ENCODE measurements around the gene NAV3. TPM values are rescaled to one million over a fixed set of nuclear protein-coding genes. Genes with fewer than 3 reads are reported as not detected.

The NAV3 gene
- polyA plus RNA-seq, 3 donors: 0.11 TPM; not detected in 2

- Histone ChIP-seq H3K9me3 (replicated peaks in 1 of 2; ENCODE audit: control insufficient read depth in 1 of 2, insufficient read depth in 1 of 2, low read length in 2 of 2) (no peaks in the 10 kb centered on the region), H3K4me3 (replicated peaks in 1 of 3; ENCODE audit: low read depth in 2 of 3, low read length in 3 of 3) (no peak overlapping the region), H3K79me2 (ENCODE audit: insufficient read depth, low read length) (no peaks in the 10 kb centered on the region), H3K36me3 (replicated peaks in 1 of 2; ENCODE audit: control insufficient read depth in 1 of 2, insufficient read depth in 2 of 2, low read length in 2 of 2) (no peaks in the 10 kb centered on the region), H3K27me3 (ENCODE audit: control insufficient read depth in 2 of 2, insufficient read depth in 2 of 2, low read length in 2 of 2) (no peaks in the 10 kb centered on the region), H3K4me1 (ENCODE audit: control insufficient read depth in 1 of 2, insufficient read depth in 2 of 2, low read length in 2 of 2) (no peaks in the 10 kb centered on the region), H3K4me2 (replicated peaks; ENCODE audit: extremely low read depth, low read length, poor library complexity, severe bottlenecking) (no peak overlapping the region), H2AFZ (ENCODE audit: insufficient read depth, low read depth, low read length, poor library complexity, severe bottlenecking) (no peak overlapping the region), H4K20me1 (ENCODE audit: insufficient read depth, low read length) (no peaks in the 10 kb centered on the region), H3K27ac (ENCODE audit: low read depth in 1 of 2, low read length in 2 of 2) (no peak overlapping the region), H3K9ac (ENCODE audit: insufficient read depth, low read length, poor library complexity, severe bottlenecking) (no peak overlapping the region)
- no peaks in the 10 kb centered on the region for H3K36me3 Mint-ChIP-seq
- H3K27ac Mint-ChIP-seq: no peak overlapping the region
- no peaks in the 10 kb centered on the region for H3K27me3 Mint-ChIP-seq (ENCODE audit: low read depth in 3 of 3)
- H3K4me1 Mint-ChIP-seq: no peaks in the 10 kb centered on the region
- no peak for TF ChIP-seq CTCF (IDR thresholded peaks at IDR 0.05)
- H3K4me3 Mint-ChIP-seq: no peak overlapping the region
- H3K9me3 Mint-ChIP-seq: peaks cover 0 to 4% (median 0%) of the 10 kb centered on the region in 7 donors
- intact Hi-C loops (cut with micrococcal nuclease): no loop called here
- DNase-seq: no peak
Observed at GRCh38 chr12:77938301-77938700, 107.6 kb downstream of the NAV3 start.

DNA sequence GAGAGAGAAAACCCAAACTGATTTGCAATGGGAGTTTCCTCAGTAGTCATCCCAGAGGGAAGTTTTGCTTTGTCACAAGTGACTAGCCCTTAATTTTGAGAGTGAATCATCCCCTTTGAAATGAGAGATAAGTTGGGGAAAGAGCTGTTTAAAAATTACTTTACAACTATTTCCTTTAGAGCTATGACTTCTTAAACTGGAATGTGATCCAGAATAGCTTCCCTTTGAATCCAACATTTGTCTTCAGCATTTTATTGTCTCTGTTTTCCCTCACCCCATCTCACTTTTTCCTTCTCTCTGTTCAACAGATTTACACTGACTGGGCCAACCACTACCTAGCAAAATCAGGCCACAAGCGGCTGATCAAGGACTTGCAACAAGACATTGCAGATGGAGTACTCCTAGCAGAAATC, 109.3 kb downstream of the NAV3 start:
- no peak overlapping the region for H3K4me3 ChIP-seq (replicated peaks in 1 of 3; ENCODE audit: low read depth in 2 of 3, low read length in 3 of 3)
- H4K20me1 ChIP-seq (ENCODE audit: insufficient read depth, low read length): no peaks in the 10 kb centered on the region
- Mint-ChIP-seq H3K9me3 (peaks cover 0 to 4% (median 0%) of the 10 kb centered on the region in 7 donors), H3K4me3 (no peak overlapping the region), H3K4me1 (no peaks in the 10 kb centered on the region), H3K27ac (no peak overlapping the region), H3K27me3 (ENCODE audit: low read depth in 3 of 3) (no peaks in the 10 kb centered on the region), H3K36me3 (no peaks in the 10 kb centered on the region)
- H3K27me3 ChIP-seq (ENCODE audit: control insufficient read depth in 2 of 2, insufficient read depth in 2 of 2, low read length in 2 of 2): no peaks in the 10 kb centered on the region
- no peak overlapping the region for H2AFZ ChIP-seq (ENCODE audit: insufficient read depth, low read depth, low read length, poor library complexity, severe bottlenecking)
- H3K79me2 ChIP-seq (ENCODE audit: insufficient read depth, low read length): no peaks in the 10 kb centered on the region
- H3K36me3 ChIP-seq (replicated peaks in 1 of 2; ENCODE audit: control insufficient read depth in 1 of 2, insufficient read depth in 2 of 2, low read length in 2 of 2): no peaks in the 10 kb centered on the region
- TF ChIP-seq CTCF (IDR thresholded peaks at IDR 0.05): no peak
- H3K4me1 ChIP-seq (ENCODE audit: control insufficient read depth in 1 of 2, insufficient read depth in 2 of 2, low read length in 2 of 2): no peaks in the 10 kb centered on the region
- no peaks in the 10 kb centered on the region for H3K9me3 ChIP-seq (replicated peaks in 1 of 2; ENCODE audit: control insufficient read depth in 1 of 2, insufficient read depth in 1 of 2, low read length in 2 of 2)
- H3K4me2 ChIP-seq (replicated peaks; ENCODE audit: extremely low read depth, low read length, poor library complexity, severe bottlenecking): no peak overlapping the region
- intact Hi-C loops (cut with micrococcal nuclease): no loop called here
- H3K27ac ChIP-seq (ENCODE audit: low read depth in 1 of 2, low read length in 2 of 2): no peak overlapping the region
- 100% methylated on average over 1 of the region's 1 CpG for WGBS (ENCODE audit: insufficient coverage)
- DNase-seq: no peak
- H3K9ac ChIP-seq (ENCODE audit: insufficient read depth, low read length, poor library complexity, severe bottlenecking): no peak overlapping the region

Measured in CD14-positive monocyte (primary cell).